KOPT-K1 (cell line): ENCODE measurements around the gene SYNPR.

Source experiments
- H3K27ac ChIP-seq: fragments of 200-600 bp; sonication (generic); 2 replicates; pipeline ENCODE4 v1.5.1; 2016; ENCODE audit warnings: antibody characterized with exemption, mild to moderate bottlenecking, low read depth, low read length; ENCODE audit not compliant: poor library complexity, severe bottlenecking
- H3K36me3 ChIP-seq: fragments of 200-600 bp; sonication (generic); 2 replicates; pipeline ENCODE4 v1.5.1; 2017; ENCODE audit warnings: antibody characterized with exemption, mild to moderate bottlenecking, low read length, moderate library complexity; ENCODE audit not compliant: insufficient read depth
- H3K9me3 ChIP-seq: fragments of 200-600 bp; sonication (generic); 2 replicates; pipeline ENCODE4 v1.5.1; 2017; ENCODE audit warnings: antibody characterized with exemption, low read length, mild to moderate bottlenecking; ENCODE audit not compliant: insufficient read depth, poor library complexity, severe bottlenecking

SYNPR gene

GRCh38 chr3:63343674-63344073 lies 65.6 kb downstream of the SYNPR start:
- H3K27ac ChIP-seq = no peak overlapping the region
- no peaks in the 10 kb centered on the region for H3K9me3 ChIP-seq
- H3K36me3 ChIP-seq = no peaks in the 10 kb centered on the region

- Histone ChIP-seq H3K9me3 (no peaks in the 10 kb centered on the region), H3K36me3 (no peaks in the 10 kb centered on the region), H3K27ac (no peak overlapping the region)
Measured at GRCh38 chr3:63344661-63345060, 66.6 kb downstream of the SYNPR start.

GRCh38 chr3:63349583-63350573 lies 71.8 kb downstream of the SYNPR start:
- H3K9me3 ChIP-seq = no peaks in the 10 kb centered on the region
- H3K27ac ChIP-seq = no peak overlapping the region
- H3K36me3 ChIP-seq = no peaks in the 10 kb centered on the region

GRCh38 chr3:63351159-63352007 lies 73.3 kb downstream of the SYNPR start:
- no peaks in the 10 kb centered on the region for H3K9me3 ChIP-seq
- no peak overlapping the region for H3K27ac ChIP-seq
- no peaks in the 10 kb centered on the region for H3K36me3 ChIP-seq

- Histone ChIP-seq H3K9me3 (no peaks in the 10 kb centered on the region), H3K36me3 (no peaks in the 10 kb centered on the region), H3K27ac (no peak overlapping the region)
Measured at GRCh38 chr3:63352008-63352279, 73.8 kb downstream of the SYNPR start.

GRCh38 chr3:63353383-63353782 lies 75.3 kb downstream of the SYNPR start:
- H3K36me3 ChIP-seq = no peaks in the 10 kb centered on the region
- H3K27ac ChIP-seq = no peak overlapping the region
- no peaks in the 10 kb centered on the region for H3K9me3 ChIP-seq

- Histone ChIP-seq H3K36me3 (no peaks in the 10 kb centered on the region), H3K27ac (no peak overlapping the region)
Measured at GRCh38 chr3:63354160-63354559, 76.1 kb downstream of the SYNPR start.

GRCh38 chr3:63355809-63356208 lies 77.7 kb downstream of the SYNPR start:
- H3K36me3 ChIP-seq = no peaks in the 10 kb centered on the region
- H3K27ac ChIP-seq = no peak overlapping the region
- H3K9me3 ChIP-seq = no peaks in the 10 kb centered on the region

More at GRCh38 chr3:63354160-63354559, 76.1 kb downstream of the SYNPR start:
- H3K9me3 ChIP-seq = no peaks in the 10 kb centered on the region

GRCh38 chr3:63364495-63364894 lies 86.4 kb downstream of the SYNPR start:
- H3K36me3 ChIP-seq = no peaks in the 10 kb centered on the region
- no peak overlapping the region for H3K27ac ChIP-seq
- H3K9me3 ChIP-seq = no peaks in the 10 kb centered on the region

GRCh38 chr3:63364910-63365309 lies 86.8 kb downstream of the SYNPR start:
- Histone ChIP-seq H3K36me3 (no peaks in the 10 kb centered on the region), H3K9me3 (no peaks in the 10 kb centered on the region), H3K27ac (no peak overlapping the region)

GRCh38 chr3:63365671-63366070 lies 87.6 kb downstream of the SYNPR start:
- no peaks in the 10 kb centered on the region for H3K9me3 ChIP-seq
- H3K36me3 ChIP-seq = no peaks in the 10 kb centered on the region
- H3K27ac ChIP-seq = no peak overlapping the region

- H3K9me3 ChIP-seq = no peaks in the 10 kb centered on the region
- H3K27ac ChIP-seq = no peak overlapping the region
- H3K36me3 ChIP-seq = no peaks in the 10 kb centered on the region
Measured at GRCh38 chr3:63370094-63370493, 92.0 kb downstream of the SYNPR start.

- Histone ChIP-seq H3K9me3 (no peaks in the 10 kb centered on the region), H3K27ac (no peak overlapping the region)
Measured at GRCh38 chr3:63383040-63383439, 104.9 kb downstream of the SYNPR start.

GRCh38 chr3:63384382-63384781 lies 106.3 kb downstream of the SYNPR start:
- H3K27ac ChIP-seq = no peak overlapping the region
- H3K9me3 ChIP-seq = no peaks in the 10 kb centered on the region
- no peaks in the 10 kb centered on the region for H3K36me3 ChIP-seq

More at GRCh38 chr3:63383040-63383439, 104.9 kb downstream of the SYNPR start:
- no peaks in the 10 kb centered on the region for H3K36me3 ChIP-seq

- no peaks in the 10 kb centered on the region for H3K36me3 ChIP-seq
Measured at GRCh38 chr3:63385629-63386028, 107.5 kb downstream of the SYNPR start.

More at GRCh38 chr3:63385629-63386028, 107.5 kb downstream of the SYNPR start:
- Histone ChIP-seq H3K27ac (no peak overlapping the region), H3K9me3 (no peaks in the 10 kb centered on the region)
